ENCODE measurements around the gene PRSS16.

- TF ChIP-seq CTCF (IDR thresholded peaks at IDR 0.05; ENCODE audit: low read length) (no peak), EZH2 (IDR thresholded peaks at IDR 0.05; ENCODE audit: borderline replicate concordance, low read length) (no peak)
These were observed 3.0 kb downstream of the PRSS16 start for GRCh38 chr6:27250277-27251111.
